ENCODE results near the gene PPM1M.

The PPM1M gene

GRCh38 chr3:52243791-52244628 is 1.5 kb upstream of the PPM1M start (continued):
- no peak for TF ChIP-seq KLF17 (tag by site-specific recombination; IDR thresholded peaks at IDR 0.05)
- TF ChIP-seq PRDM2 (tag by site-specific recombination; IDR thresholded peaks at IDR 0.05; ENCODE audit: borderline replicate concordance): no peak
- no peak for TF ChIP-seq ZBTB44 (tag by site-specific recombination; IDR thresholded peaks at IDR 0.05)
- TF ChIP-seq ZNF549 (tag by site-specific recombination; IDR thresholded peaks at IDR 0.05): no peak
- peak; percentile 92 for TF ChIP-seq ZFHX2 (tag by site-specific recombination; conservative IDR thresholded peaks at IDR 0.05)
- TF ChIP-seq ZNF621 (tag by site-specific recombination; IDR thresholded peaks at IDR 0.05): no peak
- TF ChIP-seq ZFP41 (tag by site-specific recombination; IDR thresholded peaks at IDR 0.05; ENCODE audit: borderline replicate concordance): no peak
- TF ChIP-seq ZNF658 (tag by site-specific recombination; IDR thresholded peaks at IDR 0.05): no peak
- TF ChIP-seq ZBTB17 (tag by site-specific recombination; IDR thresholded peaks at IDR 0.05): 0 out of 2 replicates have a peak, but pooled peaks have one; percentile 29
- no peak for TF ChIP-seq ZSCAN30 (tag by site-specific recombination; IDR thresholded peaks at IDR 0.05)
- peak; percentile 38 for TF ChIP-seq ZNF335 (tag by site-specific recombination; conservative IDR thresholded peaks at IDR 0.05)
- no peak for TF ChIP-seq ZNF510 (tag by site-specific recombination; IDR thresholded peaks at IDR 0.05; ENCODE audit: insufficient replicate concordance)
- TF ChIP-seq KLF7 (tag by site-specific recombination; IDR thresholded peaks at IDR 0.05; ENCODE audit: borderline replicate concordance): no peak
- no peak for TF ChIP-seq PRDM1 (tag by site-specific recombination; IDR thresholded peaks at IDR 0.05)
- TF ChIP-seq ZNF629 (tag by site-specific recombination; IDR thresholded peaks at IDR 0.05): 0 out of 2 replicates have a peak, but pooled peaks have one; percentile 20
- peak; percentile 56 for TF ChIP-seq SP7 (tag by site-specific recombination; IDR thresholded peaks at IDR 0.05)
- no peak for TF ChIP-seq ZNF184 (tag by site-specific recombination; IDR thresholded peaks at IDR 0.05)
- TF ChIP-seq ZNF133 (tag by site-specific recombination; IDR thresholded peaks at IDR 0.05): no peak
- TF ChIP-seq SETDB1 (IDR thresholded peaks at IDR 0.05; ENCODE audit: insufficient read length, low read length): peak; percentile 47
- no peak for TF ChIP-seq KLF9 (tag by site-specific recombination; IDR thresholded peaks at IDR 0.05; ENCODE audit: low read depth)
- peak; percentile 57 for TF ChIP-seq ZIC2 (tag by site-specific recombination; IDR thresholded peaks at IDR 0.05)
- TF ChIP-seq ZNF785 (tag by site-specific recombination; IDR thresholded peaks at IDR 0.05): no peak
- no peak for TF ChIP-seq ZNF112 (tag by site-specific recombination; IDR thresholded peaks at IDR 0.05)
- TF ChIP-seq ZNF354C (tag by site-specific recombination; IDR thresholded peaks at IDR 0.05; ENCODE audit: borderline replicate concordance, low read depth): no peak
- TF ChIP-seq PATZ1 (tag by site-specific recombination; IDR thresholded peaks at IDR 0.05): peak; percentile 32; the same call in 1 of the 2 replicates
- TF ChIP-seq ZNF623 (tag by site-specific recombination; IDR thresholded peaks at IDR 0.05): no peak
- TF ChIP-seq ZNF148 (tag by site-specific recombination; IDR thresholded peaks at IDR 0.05; ENCODE audit: borderline replicate concordance): no peak

Data from HEK293 (cell line).